AG04450 (cell line): ENCODE measurements around the gene NPL. TPM values are rescaled to one million over a fixed set of nuclear protein-coding genes. Genes with fewer than 3 reads are reported as not detected.

Experiments used
- CTCF ChIA-PET: fragments of 300-600, 350-600 bp; formaldehyde crosslinking; extraction: SDS; loops from one replicate; lab custom pipeline; 2022; ENCODE audit warnings: antibody characterized with exemption, inconsistent platforms; lab: Charles Lee
- POLR2A ChIA-PET: fragments of 350-600 bp; formaldehyde crosslinking; extraction: SDS; loops from one replicate; lab custom pipeline; 2021; ENCODE audit warnings: antibody characterized with exemption, inconsistent platforms; lab: Yijun Ruan, JAX
- DNase-seq: peaks from one replicate; pipeline ENCODE4 v3.0.0-alpha.2; 2011; ENCODE audit warnings: low read depth, low spot score
- H3K27ac ChIP-seq: one replicate; pipeline ENCODE4 v1.5.1; 2012; ENCODE audit warnings: low read depth, low read length, control low read depth
- H3K27me3 ChIP-seq: one replicate; pipeline ENCODE4 v1.6.0; 2012; ENCODE audit warnings: low read length; ENCODE audit not compliant: control insufficient read depth, insufficient read depth
- H3K4me3 ChIP-seq: 2 replicates; pipeline ENCODE4 v1.5.1; 2011; ENCODE audit warnings: mild to moderate bottlenecking, low read depth, low read length, control low read depth
- H3K9me3 ChIP-seq: 2 replicates; pipeline ENCODE4 v1.5.1; 2012; ENCODE audit warnings: low read length; ENCODE audit not compliant: control insufficient read depth, insufficient read depth
- polyA plus RNA-seq: library from polyadenylated mRNA; depleted of rRNA; stranded (reverse); fragments of >200 nt; gene quantifications from 2 replicates; pipeline ENCODE4 v1.2.3, GENCODE V29; 2011
- TF ChIP-seq, protein P1 (sequence below): IDR thresholded peaks from 2 replicates; pipeline ENCODE4 v1.5.1; 2011; ENCODE audit warnings: low read depth, low read length, control low read depth, inconsistent platforms

NPL gene
- polyA plus RNA-seq, 1 experiment, result 0.55 TPM

DNA sequence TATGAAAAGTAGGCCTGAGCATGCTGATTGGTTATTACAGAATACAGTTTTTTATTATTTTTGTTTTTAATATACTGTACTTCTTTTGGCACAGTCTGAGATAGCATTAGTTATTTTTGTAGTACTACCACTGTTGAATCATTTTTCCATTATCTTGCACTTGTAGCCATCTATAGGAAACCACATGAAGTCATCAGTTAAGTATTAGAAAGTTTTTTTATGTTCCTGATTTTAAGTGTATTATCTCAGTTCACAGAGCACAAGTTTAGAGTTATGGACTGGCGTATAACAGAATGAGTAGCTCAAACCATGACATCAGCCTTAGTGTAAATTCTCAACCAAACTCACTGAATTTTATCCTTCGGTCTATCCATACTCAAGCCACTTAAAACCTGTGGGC, 72.4 kb downstream of the NPL start:
- TF ChIP-seq, protein P1, sequence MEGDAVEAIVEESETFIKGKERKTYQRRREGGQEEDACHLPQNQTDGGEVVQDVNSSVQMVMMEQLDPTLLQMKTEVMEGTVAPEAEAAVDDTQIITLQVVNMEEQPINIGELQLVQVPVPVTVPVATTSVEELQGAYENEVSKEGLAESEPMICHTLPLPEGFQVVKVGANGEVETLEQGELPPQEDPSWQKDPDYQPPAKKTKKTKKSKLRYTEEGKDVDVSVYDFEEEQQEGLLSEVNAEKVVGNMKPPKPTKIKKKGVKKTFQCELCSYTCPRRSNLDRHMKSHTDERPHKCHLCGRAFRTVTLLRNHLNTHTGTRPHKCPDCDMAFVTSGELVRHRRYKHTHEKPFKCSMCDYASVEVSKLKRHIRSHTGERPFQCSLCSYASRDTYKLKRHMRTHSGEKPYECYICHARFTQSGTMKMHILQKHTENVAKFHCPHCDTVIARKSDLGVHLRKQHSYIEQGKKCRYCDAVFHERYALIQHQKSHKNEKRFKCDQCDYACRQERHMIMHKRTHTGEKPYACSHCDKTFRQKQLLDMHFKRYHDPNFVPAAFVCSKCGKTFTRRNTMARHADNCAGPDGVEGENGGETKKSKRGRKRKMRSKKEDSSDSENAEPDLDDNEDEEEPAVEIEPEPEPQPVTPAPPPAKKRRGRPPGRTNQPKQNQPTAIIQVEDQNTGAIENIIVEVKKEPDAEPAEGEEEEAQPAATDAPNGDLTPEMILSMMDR, result no peak
- Histone ChIP-seq H3K27ac (no peak overlapping the region), H3K4me3 (no peak overlapping the region), H3K27me3 (no peaks in the 10 kb centered on the region), H3K9me3 (no peaks in the 10 kb centered on the region)
- CTCF ChIA-PET, result no interaction called here
- POLR2A ChIA-PET, result no interaction called here
- no peak for DNase-seq

DNA sequence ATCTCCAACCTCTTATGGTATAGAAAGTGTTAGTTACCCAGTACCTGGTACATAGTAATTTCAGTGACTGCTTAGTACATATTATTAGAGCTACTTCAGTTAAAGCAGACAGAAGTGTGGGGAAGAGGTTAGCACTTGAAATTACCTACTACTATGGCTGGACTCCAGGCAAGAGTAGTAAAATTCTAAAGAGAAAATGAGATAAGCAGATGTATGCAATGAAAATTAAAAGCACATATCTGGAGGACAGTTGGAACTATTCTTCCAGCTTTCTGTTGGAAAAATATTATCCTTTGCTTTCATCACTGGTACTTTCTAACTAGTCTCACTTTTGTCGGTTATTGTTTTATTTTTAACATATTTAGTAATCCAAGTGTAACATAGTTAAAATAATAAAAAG, 73.3 kb downstream of the NPL start:
- Histone ChIP-seq H3K4me3 (no peak overlapping the region), H3K27me3 (no peaks in the 10 kb centered on the region), H3K27ac (no peak overlapping the region), H3K9me3 (no peaks in the 10 kb centered on the region)
- no peak for DNase-seq
- CTCF ChIA-PET, result no interaction called here
- TF ChIP-seq, protein P1, result no peak
- POLR2A ChIA-PET, result no interaction called here

DNA sequence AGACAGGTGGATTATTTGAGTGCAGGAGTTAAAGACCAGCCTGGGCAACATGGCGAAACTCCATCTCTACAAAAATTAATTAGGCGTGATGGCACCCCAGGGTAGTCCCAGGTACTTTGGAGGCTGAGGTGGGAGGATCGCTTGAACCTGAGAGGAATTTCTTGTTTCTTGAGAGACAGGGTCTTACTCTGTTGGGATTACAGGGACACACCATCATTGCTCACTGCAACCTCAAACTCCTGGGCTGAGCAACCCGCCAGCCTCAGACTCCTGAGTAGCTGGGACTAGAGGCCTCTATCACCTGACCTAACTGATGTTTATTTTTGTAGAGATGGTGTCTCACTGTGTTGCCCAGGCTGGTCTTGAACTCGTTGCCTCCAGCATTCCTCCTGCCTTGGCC, 74.4 kb downstream of the NPL start:
- CTCF ChIA-PET, result no interaction called here
- POLR2A ChIA-PET, result no interaction called here
- no peak overlapping the region for H3K4me3 ChIP-seq
- H3K9me3 ChIP-seq, result no peaks in the 10 kb centered on the region
- no peak overlapping the region for H3K27ac ChIP-seq
- no peak for DNase-seq
- H3K27me3 ChIP-seq, result no peaks in the 10 kb centered on the region
- TF ChIP-seq, protein P1, result no peak

DNA sequence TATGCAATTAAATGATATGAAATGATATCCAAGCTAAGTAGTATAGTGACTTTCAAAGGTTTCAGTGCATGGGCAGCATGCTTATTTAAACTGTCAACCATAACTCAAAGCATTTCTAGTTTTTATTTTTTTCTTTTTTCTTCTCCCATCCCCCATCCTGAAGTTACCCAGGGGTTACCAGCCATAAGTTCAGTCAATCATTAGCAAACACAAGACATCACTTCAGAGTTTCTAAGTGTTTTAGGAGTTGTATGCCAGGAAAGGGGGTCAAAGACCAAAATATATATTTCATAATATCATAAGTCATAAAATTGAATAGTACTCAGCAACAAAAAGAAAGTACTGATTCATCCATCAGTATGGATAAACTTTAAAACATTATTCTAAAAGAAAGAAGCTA, 78.3 kb downstream of the NPL start:
- TF ChIP-seq, protein P1, result no peak
- DNase-seq, result no peak
- no peak overlapping the region for H3K4me3 ChIP-seq
- POLR2A ChIA-PET, result no interaction called here
- CTCF ChIA-PET, result no interaction called here
- H3K27me3 ChIP-seq, result no peaks in the 10 kb centered on the region
- no peaks in the 10 kb centered on the region for H3K9me3 ChIP-seq
- H3K27ac ChIP-seq, result no peak overlapping the region

DNA sequence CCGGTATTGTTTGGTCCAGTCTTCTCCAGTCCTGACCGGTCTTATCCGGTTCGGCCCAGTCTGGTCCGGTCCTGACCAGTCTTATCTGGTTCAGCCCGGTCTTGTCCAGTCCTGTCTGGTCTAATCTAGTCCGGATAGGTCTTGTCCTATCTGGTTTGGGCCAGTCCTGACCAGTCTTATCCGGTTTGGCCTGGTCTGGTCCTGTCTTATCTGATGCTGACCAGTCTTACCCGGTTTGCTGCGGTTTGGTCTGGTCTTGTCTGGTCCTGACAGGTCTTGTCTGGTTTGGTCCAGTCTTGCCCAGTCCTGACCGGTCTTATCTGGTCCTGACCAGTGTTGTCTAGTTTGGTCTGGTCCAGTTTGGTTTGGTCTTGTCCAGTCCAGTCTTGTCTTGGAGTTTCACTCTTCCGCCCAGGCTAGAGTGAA, 79.7 kb downstream of the NPL start:
- no peaks in the 10 kb centered on the region for H3K27me3 ChIP-seq
- no peak for DNase-seq
- POLR2A ChIA-PET, result no interaction called here
- TF ChIP-seq, protein P1, result no peak
- H3K9me3 ChIP-seq, result no peaks in the 10 kb centered on the region
- H3K27ac ChIP-seq, result no peak overlapping the region
- H3K4me3 ChIP-seq, result no peak overlapping the region
- CTCF ChIA-PET, result no interaction called here
